Activated naive CD8-positive, alpha-beta T cell (primary cell): ENCODE measurements around the gene APMAP.

Source experiments
- H3K27ac Mint-ChIP-seq: one replicate; pipeline ENCODE4 v1.8.0; 2021; ENCODE audit warnings: mixed read lengths
- H3K27me3 Mint-ChIP-seq: one replicate; pipeline ENCODE4 v1.8.0; 2021; ENCODE audit warnings: mixed read lengths
- H3K36me3 Mint-ChIP-seq: one replicate; pipeline ENCODE4 v1.8.0; 2021; ENCODE audit warnings: mixed read lengths
- H3K4me1 Mint-ChIP-seq: one replicate; pipeline ENCODE4 v1.8.0; 2021; ENCODE audit warnings: low read depth, mixed read lengths
- H3K4me3 Mint-ChIP-seq: one replicate; pipeline ENCODE4 v1.8.0; 2021; ENCODE audit warnings: mild to moderate bottlenecking, mixed read lengths
- H3K9me3 Mint-ChIP-seq: one replicate; pipeline ENCODE4 v1.8.0; 2021; ENCODE audit warnings: low read depth, mixed read lengths

The APMAP gene

DNA sequence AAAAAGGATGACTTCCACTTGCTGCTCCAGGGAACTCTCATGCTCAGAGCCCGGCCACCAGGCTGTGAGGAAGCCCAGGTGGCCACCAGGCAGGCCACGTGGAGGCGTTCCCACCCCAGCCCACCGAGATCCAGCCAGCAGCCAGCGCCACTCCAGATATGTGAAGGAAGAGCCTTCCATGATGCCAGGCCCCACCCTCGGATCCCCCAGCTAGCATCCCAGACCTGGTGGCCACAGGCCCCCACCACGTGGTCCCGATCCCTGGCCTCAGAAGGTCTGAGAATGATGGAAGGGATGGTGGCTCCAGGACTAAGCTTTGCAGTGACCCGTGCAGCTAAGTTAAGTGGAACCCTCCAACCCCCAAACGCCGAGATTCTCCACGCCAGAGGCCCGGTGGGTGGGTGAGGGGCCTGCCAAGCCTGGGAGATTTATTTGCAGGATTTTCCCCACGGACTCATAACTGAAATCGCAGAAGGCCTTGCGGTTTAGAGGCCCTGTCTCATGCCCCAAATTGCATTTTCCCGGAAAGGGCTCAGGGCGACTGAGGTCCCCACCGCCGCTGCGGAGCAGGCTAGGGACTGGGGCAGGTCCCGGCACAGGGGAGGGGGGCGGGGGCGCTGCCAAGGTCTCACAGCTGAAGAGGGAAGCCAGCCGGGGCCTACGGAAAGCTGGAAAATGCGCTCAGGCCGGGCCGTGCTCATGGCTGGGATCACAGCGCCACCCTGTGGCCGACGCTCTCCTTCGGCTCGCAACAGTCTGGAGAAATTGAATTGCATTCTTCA is 74.6 kb downstream of the APMAP start:
- no peak overlapping the region for H3K4me3 Mint-ChIP-seq

DNA sequence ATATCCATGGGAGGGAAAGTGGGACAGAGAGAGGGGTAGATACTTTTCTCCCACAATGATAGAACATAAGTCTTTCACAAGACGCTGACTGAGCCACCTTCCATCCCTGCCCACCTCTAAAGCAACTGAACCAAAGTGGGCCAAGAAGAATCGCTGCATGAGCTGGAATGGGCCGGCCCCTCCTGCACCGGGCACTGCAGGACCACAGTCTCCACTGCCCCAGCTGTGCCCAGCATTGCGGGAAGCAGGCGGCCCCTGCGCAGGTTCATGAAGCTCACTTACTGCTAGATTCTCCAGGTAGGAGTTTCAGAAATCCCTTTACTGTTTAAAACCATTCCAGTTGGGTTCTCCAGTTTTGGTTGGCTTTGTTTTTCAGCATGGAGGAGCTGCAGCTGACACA is 75.5 kb downstream of the APMAP start:
- H3K9me3 Mint-ChIP-seq = no peaks in the 10 kb centered on the region
- no peaks in the 10 kb centered on the region for H3K36me3 Mint-ChIP-seq
- peaks cover 4% of the 10 kb centered on the region for H3K4me1 Mint-ChIP-seq
- no peak overlapping the region for H3K4me3 Mint-ChIP-seq
- H3K27ac Mint-ChIP-seq = no peak overlapping the region
- no peaks in the 10 kb centered on the region for H3K27me3 Mint-ChIP-seq

More for the DNA sequence above, 74.6 kb downstream of the APMAP start:
- Mint-ChIP-seq H3K9me3 (no peaks in the 10 kb centered on the region), H3K4me1 (peaks cover 4% of the 10 kb centered on the region), H3K27me3 (no peaks in the 10 kb centered on the region), H3K27ac (no peak overlapping the region), H3K36me3 (no peaks in the 10 kb centered on the region)

DNA sequence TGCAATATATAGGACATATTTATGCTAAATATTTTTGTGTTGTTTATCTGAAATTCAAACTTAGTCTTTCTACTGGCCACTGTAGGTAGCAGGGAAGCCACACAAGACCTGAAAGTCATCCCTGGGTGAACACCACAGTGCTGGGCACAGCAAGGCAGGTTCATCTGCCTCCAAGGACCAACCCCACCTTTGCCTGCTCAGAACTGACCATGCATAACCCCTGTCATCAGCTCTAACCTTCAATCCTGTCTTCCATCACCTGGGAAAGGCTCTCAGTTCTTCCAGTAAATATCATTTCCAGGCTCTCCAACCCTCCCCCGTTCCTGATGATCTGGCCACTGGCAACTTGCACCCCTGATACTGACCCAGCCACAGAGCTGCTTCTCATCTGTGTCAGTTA is 76.1 kb downstream of the APMAP start:
- no peak overlapping the region for H3K4me3 Mint-ChIP-seq

DNA sequence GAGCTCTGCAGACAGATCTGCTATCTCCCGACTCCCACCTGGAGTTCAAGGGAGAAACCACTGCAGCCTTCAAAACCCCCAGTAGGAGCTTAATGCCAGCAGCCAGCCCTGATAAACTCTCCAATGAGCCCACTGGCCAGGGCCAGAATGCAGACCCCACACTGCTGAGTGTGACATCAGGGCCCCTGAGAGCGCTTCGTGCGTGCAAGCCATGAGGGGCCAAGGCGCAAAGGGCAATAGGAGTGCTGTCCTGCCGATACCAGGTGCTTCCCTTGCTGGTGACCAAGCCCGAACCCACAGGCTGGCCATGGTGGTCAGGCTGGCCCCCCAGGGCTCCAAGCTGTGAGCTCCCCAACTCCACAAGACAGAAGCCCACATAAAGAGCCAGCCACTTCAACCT is 76.7 kb downstream of the APMAP start:
- Mint-ChIP-seq H3K4me3 (no peak overlapping the region), H3K9me3 (no peaks in the 10 kb centered on the region), H3K27me3 (no peaks in the 10 kb centered on the region), H3K36me3 (no peaks in the 10 kb centered on the region), H3K27ac (no peak overlapping the region), H3K4me1 (peaks cover 4% of the 10 kb centered on the region)

More for the DNA sequence above, 76.1 kb downstream of the APMAP start:
- Mint-ChIP-seq H3K27ac (no peak overlapping the region), H3K9me3 (no peaks in the 10 kb centered on the region), H3K36me3 (no peaks in the 10 kb centered on the region), H3K4me1 (peaks cover 4% of the 10 kb centered on the region), H3K27me3 (no peaks in the 10 kb centered on the region)

DNA sequence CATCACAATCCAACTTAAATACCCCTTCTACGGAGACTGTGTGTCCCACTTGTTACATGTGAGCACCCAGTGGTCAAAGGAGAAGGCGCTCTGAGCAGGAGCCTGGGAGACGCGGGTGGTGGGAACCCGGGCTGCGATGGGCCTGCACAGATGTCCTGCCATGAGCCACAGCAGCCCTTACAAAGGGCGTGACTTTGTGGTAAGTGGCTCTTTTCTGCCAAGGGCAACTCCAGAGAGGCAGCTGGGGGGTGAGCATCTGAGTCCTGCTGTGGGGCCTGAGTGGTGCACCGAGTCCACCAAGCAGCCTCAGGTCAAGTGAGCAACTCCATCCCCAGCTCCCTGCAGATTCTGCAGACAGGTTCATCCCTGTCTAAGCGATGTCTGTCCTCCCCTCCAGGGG is 77.1 kb downstream of the APMAP start:
- Mint-ChIP-seq H3K36me3 (no peaks in the 10 kb centered on the region), H3K4me3 (no peak overlapping the region), H3K9me3 (no peaks in the 10 kb centered on the region), H3K4me1 (peaks cover 4% of the 10 kb centered on the region), H3K27me3 (no peaks in the 10 kb centered on the region), H3K27ac (no peak overlapping the region)

DNA sequence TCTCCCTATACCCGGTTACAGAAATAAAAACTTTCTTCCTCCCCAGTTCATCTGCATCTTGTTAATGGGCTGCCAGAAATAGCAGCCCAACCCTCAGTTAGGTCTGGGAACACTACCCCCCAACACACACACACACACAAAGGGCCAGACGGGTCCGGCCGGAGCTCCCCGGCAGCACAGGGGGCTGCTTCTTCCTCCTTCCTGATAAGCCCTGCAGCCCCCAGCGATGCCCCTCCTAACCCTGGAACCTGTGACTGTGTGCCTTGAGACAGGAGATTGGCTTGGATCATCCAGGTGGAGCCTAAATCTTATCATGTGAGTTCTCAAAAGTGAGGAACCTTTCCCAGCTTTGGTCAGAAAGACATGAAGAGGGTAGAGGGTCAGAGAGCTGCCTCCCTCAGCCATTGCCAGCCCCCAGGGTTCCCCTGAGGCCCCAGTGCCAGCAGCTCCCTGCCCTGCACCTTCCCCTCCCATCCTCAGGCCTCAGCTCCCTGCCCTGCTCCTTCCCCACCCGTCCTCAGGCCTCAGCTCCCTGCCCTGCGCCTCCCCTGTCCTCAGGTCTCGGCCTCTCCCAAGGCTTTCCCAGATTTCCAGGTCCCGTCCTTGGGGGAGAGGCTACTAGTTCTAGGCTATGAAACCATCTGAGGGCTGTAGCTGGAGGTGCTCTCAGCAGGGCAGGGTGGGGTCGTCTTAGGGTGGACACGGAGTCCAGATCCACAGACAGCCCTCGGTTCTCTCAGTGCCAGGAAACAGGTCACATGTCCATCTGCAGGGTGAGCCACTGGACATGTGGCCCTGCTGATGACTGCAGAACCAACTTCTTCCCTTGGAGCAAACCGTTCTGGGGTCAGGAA is 77.9 kb downstream of the APMAP start:
- H3K4me3 Mint-ChIP-seq = no peak overlapping the region
- peaks cover 4% of the 10 kb centered on the region for H3K4me1 Mint-ChIP-seq
- H3K27ac Mint-ChIP-seq = no peak overlapping the region
- H3K36me3 Mint-ChIP-seq = no peaks in the 10 kb centered on the region
- no peaks in the 10 kb centered on the region for H3K27me3 Mint-ChIP-seq
- no peaks in the 10 kb centered on the region for H3K9me3 Mint-ChIP-seq

DNA sequence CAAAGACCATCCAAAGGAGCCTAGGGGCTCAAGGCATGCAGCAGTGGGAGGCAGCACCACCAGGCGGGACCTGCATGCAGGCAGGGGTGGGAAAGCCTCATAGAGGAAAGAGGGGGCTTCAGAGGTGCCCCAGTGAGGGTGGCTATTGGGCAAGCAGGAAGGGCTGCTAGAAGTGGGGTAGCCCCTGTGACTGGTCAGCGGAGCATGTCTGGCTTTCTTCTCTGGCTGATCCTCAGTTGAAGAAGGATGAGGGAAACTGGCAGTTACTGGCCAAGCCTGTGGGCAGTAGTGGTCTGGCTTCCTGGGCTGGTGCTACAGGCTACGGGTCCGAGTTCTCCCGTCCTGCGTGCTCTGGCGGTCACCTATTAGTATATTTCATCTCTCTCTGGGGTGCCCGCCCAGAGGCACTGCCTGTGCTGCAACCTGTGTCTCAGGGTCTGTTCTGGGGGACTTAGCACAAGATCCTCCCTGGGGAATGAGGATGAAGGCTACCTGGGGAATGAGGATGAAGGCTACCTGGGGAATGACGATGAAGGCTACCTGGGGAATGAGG is 79.4 kb downstream of the APMAP start:
- Mint-ChIP-seq H3K36me3 (peaks cover 2% of the 10 kb centered on the region), H3K4me1 (no peaks in the 10 kb centered on the region), H3K27ac (no peak overlapping the region), H3K4me3 (no peak overlapping the region), H3K27me3 (no peaks in the 10 kb centered on the region), H3K9me3 (peaks cover 2% of the 10 kb centered on the region)
